ENCODE measurements around the gene GNA14. TPM values are rescaled to one million over a fixed set of nuclear protein-coding genes. Genes with fewer than 3 reads are reported as not detected.
"Not testable (repeated sequence)": the region's sequence is repeated elsewhere in the genome, so short reads cannot be mapped to it uniquely, and the experiment has no call there.

GNA14 gene
- total RNA-seq, 1 donor from 2014 or later, result 0.14 TPM

GRCh38 chr9:77402286-77402685, 245.8 kb downstream of the GNA14 start:
- no peak for DNase-seq (ENCODE audit: low spot score, unreplicated experiment)
- H3K4me3 Mint-ChIP-seq (ENCODE audit: low read depth), result no peak overlapping the region
- H3K36me3 Mint-ChIP-seq (ENCODE audit: insufficient read depth), result peaks cover 17% of the 10 kb centered on the region
- no peak for TF ChIP-seq CTCF (IDR thresholded peaks at IDR 0.05; ENCODE audit: unreplicated experiment)
- H3K27me3 Mint-ChIP-seq, result no peaks in the 10 kb centered on the region
- no peaks in the 10 kb centered on the region for H3K4me1 Mint-ChIP-seq (ENCODE audit: low read depth)
- H3K9me3 Mint-ChIP-seq (ENCODE audit: low read depth), result peaks cover 4% of the 10 kb centered on the region
- H3K27ac Mint-ChIP-seq, result no peak overlapping the region

- no peaks in the 10 kb centered on the region for H3K9me3 Mint-ChIP-seq (ENCODE audit: low read depth)
- no peak overlapping the region for H3K27ac Mint-ChIP-seq
- no peaks in the 10 kb centered on the region for H3K27me3 Mint-ChIP-seq
- DNase-seq (ENCODE audit: low spot score, unreplicated experiment), result no peak
- H3K4me3 Mint-ChIP-seq (ENCODE audit: low read depth), result no peak overlapping the region
- no peaks in the 10 kb centered on the region for H3K4me1 Mint-ChIP-seq (ENCODE audit: low read depth)
- peaks cover 1% of the 10 kb centered on the region for H3K36me3 Mint-ChIP-seq (ENCODE audit: insufficient read depth)
- TF ChIP-seq CTCF (IDR thresholded peaks at IDR 0.05; ENCODE audit: unreplicated experiment), result no peak
Measured at GRCh38 chr9:77399964-77400363, 248.2 kb downstream of the GNA14 start.

GRCh38 chr9:77398581-77398980, 249.5 kb downstream of the GNA14 start:
- H3K27me3 Mint-ChIP-seq; H3K27ac Mint-ChIP-seq; H3K4me1 Mint-ChIP-seq (ENCODE audit: low read depth); H3K4me3 Mint-ChIP-seq (ENCODE audit: low read depth); H3K9me3 Mint-ChIP-seq (ENCODE audit: low read depth); DNase-seq (ENCODE audit: low spot score, unreplicated experiment); H3K36me3 Mint-ChIP-seq (ENCODE audit: insufficient read depth): not testable (repeated sequence)

- DNase-seq (ENCODE audit: low spot score, unreplicated experiment), result no peak
- H3K4me1 Mint-ChIP-seq (ENCODE audit: low read depth), result no peaks in the 10 kb centered on the region
- peaks cover 5% of the 10 kb centered on the region for H3K36me3 Mint-ChIP-seq (ENCODE audit: insufficient read depth)
- H3K27me3 Mint-ChIP-seq, result no peaks in the 10 kb centered on the region
- H3K4me3 Mint-ChIP-seq (ENCODE audit: low read depth), result no peak overlapping the region
- H3K27ac Mint-ChIP-seq, result no peak overlapping the region
- TF ChIP-seq CTCF (IDR thresholded peaks at IDR 0.05; ENCODE audit: unreplicated experiment), result no peak
- H3K9me3 Mint-ChIP-seq (ENCODE audit: low read depth), result peaks cover 4% of the 10 kb centered on the region
Measured at GRCh38 chr9:77392328-77392727, 255.8 kb downstream of the GNA14 start.

GRCh38 chr9:77391834-77392233, 256.3 kb downstream of the GNA14 start:
- Mint-ChIP-seq H3K27me3 (no peaks in the 10 kb centered on the region), H3K36me3 (ENCODE audit: insufficient read depth) (peaks cover 5% of the 10 kb centered on the region), H3K27ac (no peak overlapping the region), H3K9me3 (ENCODE audit: low read depth) (peaks cover 4% of the 10 kb centered on the region), H3K4me3 (ENCODE audit: low read depth) (no peak overlapping the region), H3K4me1 (ENCODE audit: low read depth) (no peaks in the 10 kb centered on the region)
- no peak for DNase-seq (ENCODE audit: low spot score, unreplicated experiment)
- TF ChIP-seq CTCF (IDR thresholded peaks at IDR 0.05; ENCODE audit: unreplicated experiment), result no peak

GRCh38 chr9:77386187-77386586, 261.9 kb downstream of the GNA14 start:
- H3K36me3 Mint-ChIP-seq (ENCODE audit: insufficient read depth), result peaks cover 9% of the 10 kb centered on the region
- H3K4me3 Mint-ChIP-seq (ENCODE audit: low read depth), result no peak overlapping the region
- H3K4me1 Mint-ChIP-seq (ENCODE audit: low read depth), result no peaks in the 10 kb centered on the region
- no peak for TF ChIP-seq CTCF (IDR thresholded peaks at IDR 0.05; ENCODE audit: unreplicated experiment)
- H3K9me3 Mint-ChIP-seq (ENCODE audit: low read depth), result no peaks in the 10 kb centered on the region
- no peaks in the 10 kb centered on the region for H3K27me3 Mint-ChIP-seq
- H3K27ac Mint-ChIP-seq, result no peak overlapping the region
- no peak for DNase-seq (ENCODE audit: low spot score, unreplicated experiment)
